SKM-1 (cell line): ENCODE measurements around the gene PTCH1.

Source experiments
- DNase-seq: peaks from one replicate; lab custom pipeline; 2025; ENCODE audit not compliant: unreplicated experiment; lab: John Stamatoyannopoulos, UW

The PTCH1 gene

GRCh38 chr9:95516734-95517558 lies at the start of gene PTCH1:
TSS of gene PTCH1 (minus strand) at chr9:95516971.
- DNase-seq: no peak

- no peak for DNase-seq
Measured at GRCh38 chr9:95565982-95566381, 49.2 kb upstream of the PTCH1 start.

DNA sequence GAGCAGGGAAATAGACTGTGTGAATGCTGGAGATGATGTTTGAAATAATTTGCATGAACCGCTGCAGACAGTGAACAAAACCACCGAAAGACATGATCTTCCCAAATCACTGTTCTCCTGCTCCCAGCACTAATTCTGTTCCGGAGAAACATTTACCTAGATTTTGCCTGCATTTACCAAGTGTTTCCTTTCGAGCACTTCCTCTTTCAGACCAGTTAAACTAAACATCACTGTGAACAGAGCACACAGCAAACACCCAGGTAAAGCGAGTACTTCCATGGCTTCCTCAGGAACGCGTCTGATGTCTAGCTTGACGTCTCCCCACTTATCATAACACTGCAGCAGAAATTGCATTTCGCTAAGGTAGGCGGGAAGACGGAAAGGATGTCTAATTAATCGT lies 45.1 kb upstream of the PTCH1 start:
- DNase-seq: no peak

GRCh38 chr9:95557142-95557541 lies 40.4 kb upstream of the PTCH1 start:
- DNase-seq: no peak

- no peak for DNase-seq
Measured at GRCh38 chr9:95556521-95556920, 39.8 kb upstream of the PTCH1 start.

DNA sequence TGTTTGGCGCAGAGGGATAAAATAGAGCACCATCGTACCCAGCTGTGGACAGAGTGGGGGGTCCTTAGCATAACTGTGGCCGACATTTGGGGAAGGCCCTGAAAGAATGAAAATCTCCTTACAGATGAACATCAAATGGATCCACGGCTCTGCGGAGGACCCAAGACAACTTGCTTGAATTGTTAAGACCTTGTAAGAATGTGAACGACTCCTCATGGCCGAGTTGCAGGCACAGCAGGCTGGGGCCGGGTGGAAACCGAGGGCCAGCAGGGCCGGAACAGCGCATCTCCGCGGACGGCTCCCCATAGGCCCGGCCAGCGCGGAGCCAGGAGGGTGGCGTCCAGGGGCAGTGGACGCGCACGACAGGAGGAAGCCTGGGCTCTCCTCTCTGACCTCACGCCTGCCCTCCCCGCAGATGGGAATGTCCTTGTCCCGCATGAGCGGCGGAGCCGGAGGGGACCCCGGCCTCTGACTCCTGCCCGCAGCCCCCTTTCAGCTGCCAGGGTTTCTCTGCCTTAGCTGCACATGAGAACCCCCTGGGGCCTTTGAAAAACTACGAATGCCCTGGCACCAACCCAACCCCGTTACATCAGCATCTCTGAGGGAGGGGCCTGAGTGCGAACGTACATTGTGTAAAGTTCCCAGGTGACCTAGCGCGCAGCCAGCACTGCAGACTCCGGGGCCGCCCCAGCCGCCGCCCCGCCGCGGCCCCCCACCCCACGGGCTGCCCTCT lies 36.2 kb upstream of the PTCH1 start:
- no peak for DNase-seq

GRCh38 chr9:95552255-95552654 lies 35.5 kb upstream of the PTCH1 start:
- DNase-seq: no peak

DNA sequence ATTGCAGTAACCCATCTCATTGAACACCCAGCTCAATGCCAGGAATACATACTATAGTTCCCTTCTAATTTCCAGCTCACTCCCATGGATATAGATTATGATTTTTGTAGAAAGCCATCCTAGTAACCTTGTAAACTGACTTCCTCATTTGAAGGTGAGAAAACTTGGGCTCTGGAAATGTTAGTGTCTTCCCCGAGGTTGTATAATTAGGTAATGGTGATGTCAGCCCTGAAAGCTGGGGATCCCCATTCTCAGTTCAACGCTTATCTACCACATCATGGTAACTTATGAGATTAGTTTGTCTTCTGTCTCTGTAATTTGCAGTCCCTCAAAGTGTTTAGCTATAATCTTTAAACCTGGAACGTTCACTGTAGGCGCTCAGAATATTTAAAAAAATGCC lies 34.6 kb upstream of the PTCH1 start:
- DNase-seq: no peak

GRCh38 chr9:95545831-95546567 lies 29.2 kb upstream of the PTCH1 start:
- DNase-seq: no peak

- DNase-seq: no peak
Measured at GRCh38 chr9:95533996-95534680, 17.4 kb upstream of the PTCH1 start.

DNA sequence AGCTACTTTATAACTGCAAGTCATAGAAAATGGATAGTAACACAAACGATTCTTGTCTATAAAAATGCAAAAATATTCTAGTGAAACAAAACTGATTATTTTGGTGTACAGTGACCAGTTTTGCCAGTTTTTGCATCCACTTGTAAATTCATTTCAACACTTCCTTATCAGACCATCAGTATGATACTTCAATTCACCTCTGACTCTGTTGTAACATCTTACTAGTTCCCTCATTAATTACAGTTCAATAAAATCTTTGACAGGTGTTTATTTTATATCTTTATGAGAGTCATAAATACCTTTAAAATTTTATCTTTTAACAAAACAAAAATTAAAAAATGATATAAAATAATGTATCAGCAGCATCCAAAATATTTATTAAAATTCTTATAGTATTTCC lies 13.1 kb upstream of the PTCH1 start:
- DNase-seq: no peak

DNA sequence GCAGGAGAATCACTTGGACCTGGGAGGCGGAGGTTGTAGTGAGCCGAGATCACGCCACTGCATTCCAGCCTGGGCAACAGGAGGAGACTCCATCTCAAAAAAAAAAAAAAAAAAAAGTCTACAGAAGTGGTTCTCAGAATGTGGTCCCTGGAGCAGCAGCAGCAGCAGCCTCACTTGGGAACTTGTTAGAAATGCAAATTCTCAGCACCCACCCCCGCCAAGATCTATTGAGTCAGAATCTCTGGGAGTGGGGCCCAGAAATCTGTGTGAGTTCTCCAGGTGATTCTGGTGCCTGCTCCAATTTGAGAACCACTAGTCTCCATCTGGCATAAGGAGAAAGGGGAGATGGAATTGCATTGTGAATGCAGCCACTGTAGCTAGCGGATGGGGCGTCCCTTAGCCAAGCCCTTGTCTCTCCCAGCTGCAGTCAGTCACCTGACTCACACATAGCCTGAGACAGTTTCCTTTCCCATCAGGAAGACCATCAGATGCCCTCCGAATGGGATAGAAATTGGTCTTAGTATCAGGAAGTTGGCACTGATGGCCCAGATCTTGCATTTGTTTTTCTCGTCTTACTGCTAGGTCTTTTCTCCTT lies 12.2 kb upstream of the PTCH1 start:
- DNase-seq: no peak

DNA sequence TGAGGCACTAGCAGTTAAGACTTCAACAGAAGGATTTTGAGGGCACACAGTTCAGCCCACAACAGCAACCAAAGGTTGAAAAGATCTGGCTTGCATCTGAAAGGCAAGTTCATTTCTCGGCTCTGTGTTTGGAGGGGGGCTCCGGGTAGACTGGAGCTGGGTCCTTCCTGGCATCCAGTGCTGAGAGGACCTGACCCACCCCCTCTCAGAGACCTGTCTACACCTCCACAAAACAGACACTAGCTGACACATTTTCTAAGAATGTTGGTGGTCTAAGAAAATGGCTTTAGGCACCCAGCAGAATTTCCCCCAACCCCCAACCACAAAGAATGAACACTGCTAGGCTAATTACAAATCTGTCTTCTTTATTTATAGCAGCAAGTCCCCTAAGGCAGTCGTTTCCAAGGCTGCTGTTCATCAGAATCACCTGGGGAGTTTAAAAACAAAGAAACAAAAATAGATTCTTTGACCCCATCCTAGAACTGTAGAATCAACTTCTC lies 6.2 kb upstream of the PTCH1 start:
- no peak for DNase-seq

- no peak for DNase-seq
Measured at GRCh38 chr9:95521699-95522098, 4.9 kb upstream of the PTCH1 start.

DNA sequence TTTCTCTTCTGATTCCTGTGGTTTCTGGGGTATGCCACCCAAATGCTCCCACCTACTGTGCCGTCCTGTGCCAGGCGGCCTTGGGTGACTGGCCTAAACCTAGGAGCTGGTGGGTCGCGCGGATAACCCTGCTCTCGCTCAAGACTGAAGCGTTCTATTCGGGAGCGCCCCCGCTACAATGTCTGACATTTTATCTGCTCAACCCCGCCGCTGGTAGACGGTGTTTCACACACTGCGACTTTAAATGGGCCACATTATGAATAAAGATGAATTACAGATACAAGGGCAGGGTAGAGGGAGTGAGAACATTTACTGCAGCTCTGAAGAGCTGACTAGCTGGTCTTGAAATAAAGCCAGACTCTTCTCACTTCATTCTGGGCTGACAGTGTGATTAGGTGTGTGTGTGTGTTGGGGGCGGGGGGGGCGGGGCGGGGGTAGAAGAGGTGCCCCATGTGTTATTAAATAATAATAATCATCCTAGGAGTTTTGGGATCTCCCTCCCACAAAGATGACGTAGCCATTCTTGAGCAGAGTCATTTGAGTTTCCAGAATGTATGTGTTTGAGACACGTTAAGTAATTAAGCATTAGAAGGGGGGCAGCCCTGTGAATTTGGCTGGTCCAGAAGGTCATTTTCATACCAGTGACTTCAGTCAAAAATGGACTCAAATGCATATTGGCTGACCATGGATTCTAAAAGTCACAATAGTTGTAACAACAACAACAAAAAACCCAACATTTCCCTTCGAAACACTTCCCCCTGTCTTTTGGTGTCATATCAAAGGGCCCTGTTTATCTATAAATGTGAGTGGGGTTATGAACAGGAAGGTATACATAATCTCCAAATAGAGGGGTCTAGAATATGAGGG lies 1.0 kb upstream of the PTCH1 start:
- no peak for DNase-seq

DNA sequence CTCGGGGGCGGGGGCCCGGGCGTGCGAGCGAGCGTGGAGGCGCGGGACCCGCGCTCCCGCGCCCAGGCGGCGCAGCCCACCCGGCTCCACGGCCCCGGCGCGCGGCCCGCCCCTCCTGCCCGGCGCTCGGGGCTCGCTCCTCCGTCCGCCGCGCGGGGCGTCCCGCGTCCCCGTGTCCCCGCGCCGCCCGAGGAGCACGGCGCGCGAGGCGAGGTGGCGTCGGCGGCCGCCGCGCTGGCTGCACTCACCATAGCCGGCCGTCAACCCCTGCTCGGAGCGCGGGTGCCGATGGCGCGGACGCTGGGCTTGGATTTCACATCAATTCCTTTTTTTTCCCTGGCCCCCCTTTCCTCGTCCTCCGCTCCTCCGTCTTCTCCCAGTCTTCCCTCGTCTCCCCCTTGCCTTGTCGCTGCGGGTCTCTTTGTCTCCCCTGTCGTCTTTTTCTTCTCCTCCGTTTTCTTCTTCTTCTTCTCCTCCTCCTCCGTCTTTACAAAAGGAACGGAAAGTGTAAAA lies 494 bp downstream of the PTCH1 start:
- DNase-seq: no peak

DNA sequence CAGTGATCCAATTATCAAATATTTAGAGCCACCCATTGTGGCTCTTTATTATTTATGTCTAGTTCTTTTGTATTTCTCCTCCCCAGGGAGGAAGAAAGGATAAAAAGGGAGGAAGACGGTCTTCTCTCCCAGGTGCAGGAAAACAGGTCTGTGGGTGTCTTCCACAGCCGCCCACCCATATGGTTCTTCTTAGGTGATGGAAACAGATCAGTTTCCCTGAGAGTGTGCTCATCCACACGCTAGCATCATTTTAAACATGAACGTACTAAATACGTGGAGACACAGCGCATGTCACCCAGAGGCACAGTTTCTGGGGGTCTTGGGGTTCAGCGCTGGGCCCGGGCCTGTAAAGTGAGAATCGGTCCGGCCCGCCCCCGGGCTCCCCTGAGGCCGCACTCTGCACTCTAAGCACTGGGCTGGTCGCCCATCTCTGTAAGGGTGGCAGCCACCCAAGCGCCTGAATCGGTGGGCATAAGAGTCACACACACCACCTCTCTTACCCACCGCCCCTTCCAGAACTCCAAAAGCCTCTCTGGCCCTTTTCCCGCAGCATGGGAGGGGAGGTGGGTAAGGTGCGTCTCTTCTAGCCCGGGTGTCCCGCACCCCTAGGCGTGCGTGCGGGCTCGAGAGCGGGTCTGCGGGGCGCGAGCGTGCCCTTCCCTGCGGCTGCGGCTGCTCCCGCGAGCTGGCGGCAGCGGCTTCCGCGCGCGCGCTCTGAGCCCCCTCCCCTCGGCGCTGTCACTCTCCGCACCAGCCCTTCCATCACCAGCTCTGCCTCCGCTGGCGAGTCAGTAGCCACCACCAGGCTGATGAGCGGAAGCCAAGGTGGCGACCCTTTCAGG lies 1.3 kb downstream of the PTCH1 start:
- DNase-seq: no peak

- DNase-seq: no peak
Measured at GRCh38 chr9:95514342-95514741, 2.4 kb downstream of the PTCH1 start.

GRCh38 chr9:95513711-95514110 lies 3.1 kb downstream of the PTCH1 start:
- DNase-seq: no peak
